Osteoblast (primary cell): ENCODE data around the gene ASXL2. TPM values are rescaled to one million over a fixed set of nuclear protein-coding genes. Genes with fewer than 3 reads are reported as not detected.

Experiments
- DNase-seq: peaks from one replicate; pipeline ENCODE4 v3.0.0; 2011; ENCODE audit warnings: low spot score, mixed read lengths; ENCODE audit not compliant: insufficient read length; ENCODE audit errors: missing footprints
- H2AFZ ChIP-seq: 2 replicates; pipeline ENCODE4 v1.6.0; 2011; ENCODE audit warnings: mild to moderate bottlenecking, low read length
- H3K27ac ChIP-seq: 2 replicates; pipeline ENCODE4 v1.5.1; 2011; ENCODE audit warnings: mild to moderate bottlenecking, low read depth, low read length, moderate library complexity
- H3K27me3 ChIP-seq: 2 replicates; pipeline ENCODE4 v1.6.0; 2012; ENCODE audit warnings: mild to moderate bottlenecking, control low read depth, inconsistent platforms, low read length, moderate library complexity; ENCODE audit not compliant: insufficient read depth
- H3K36me3 ChIP-seq: 2 replicates; pipeline ENCODE4 v1.5.1; 2011; ENCODE audit warnings: mild to moderate bottlenecking, low read length, control low read depth, moderate library complexity; ENCODE audit not compliant: insufficient read depth
- H3K4me1 ChIP-seq: 2 replicates; pipeline ENCODE4 v1.5.1; 2011; ENCODE audit warnings: mild to moderate bottlenecking, low read length, control low read depth, moderate library complexity; ENCODE audit not compliant: insufficient read depth
- H3K4me2 ChIP-seq: 2 replicates; pipeline ENCODE4 v1.6.0; 2011; ENCODE audit warnings: mild to moderate bottlenecking, low read length; ENCODE audit not compliant: insufficient read depth
- H3K4me3 ChIP-seq: fragments of 200-600 bp; sonication (generic); 3 replicates; pipeline ENCODE4 v1.5.1; 2012; ENCODE audit warnings: mild to moderate bottlenecking, low read length, inconsistent platforms; ENCODE audit not compliant: insufficient read depth
- H3K79me2 ChIP-seq: 2 replicates; pipeline ENCODE4 v1.6.0; 2012; ENCODE audit warnings: mild to moderate bottlenecking, low read length, control low read depth, inconsistent platforms; ENCODE audit not compliant: insufficient read depth
- H3K9me3 ChIP-seq: 2 replicates; pipeline ENCODE4 v1.5.1; 2011; ENCODE audit warnings: low read depth, low read length, control low read depth
- H4K20me1 ChIP-seq: 2 replicates; pipeline ENCODE4 v1.6.0; 2012; ENCODE audit warnings: mild to moderate bottlenecking, low read length, control low read depth; ENCODE audit not compliant: insufficient read depth
- total RNA-seq: library from RNA; depleted of rRNA; stranded (reverse); fragments of >200 nt; gene quantifications from 2 replicates; pipeline ENCODE4 v1.2.3, GENCODE V29; 2012
- TF ChIP-seq, protein P1 (sequence below): IDR thresholded peaks from 2 replicates; pipeline ENCODE4 v1.5.1; 2011; ENCODE audit warnings: mild to moderate bottlenecking, low read depth, low read length, moderate library complexity; ENCODE audit errors: extremely low read depth

Gene ASXL2
- total RNA-seq, 1 donor: 13.0 TPM

DNA sequence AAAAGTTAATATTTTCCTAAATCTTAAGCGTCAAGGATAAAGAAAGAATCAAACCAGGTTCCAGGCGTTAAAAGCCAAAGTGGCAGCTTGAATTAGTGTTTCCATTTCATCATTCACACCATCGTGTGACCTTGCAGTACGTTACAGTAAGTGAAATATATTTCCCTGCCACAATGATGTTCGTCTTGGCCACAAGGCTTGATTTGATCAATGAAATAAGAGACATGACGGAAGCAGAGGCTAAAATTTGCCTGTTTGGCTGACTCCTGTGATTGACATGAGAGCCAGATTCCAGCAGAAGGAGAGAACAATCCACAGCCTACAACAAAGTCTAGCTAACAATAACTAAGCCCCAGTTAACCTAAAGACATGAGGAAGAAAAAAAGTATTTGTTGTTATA, 62.0 kb downstream of the ASXL2 start:
- Histone ChIP-seq H3K4me2 (no peak overlapping the region), H3K4me3 (no peak overlapping the region), H3K79me2 (peaks cover 56% of the 10 kb centered on the region), H3K36me3 (peaks cover 4% of the 10 kb centered on the region), H3K9me3 (no peaks in the 10 kb centered on the region), H3K4me1 (peaks cover 6% of the 10 kb centered on the region), H2AFZ (no peak overlapping the region), H3K27me3 (no peaks in the 10 kb centered on the region), H3K27ac (no peak overlapping the region), H4K20me1 (peaks cover 56% of the 10 kb centered on the region)
- TF ChIP-seq, protein P1, sequence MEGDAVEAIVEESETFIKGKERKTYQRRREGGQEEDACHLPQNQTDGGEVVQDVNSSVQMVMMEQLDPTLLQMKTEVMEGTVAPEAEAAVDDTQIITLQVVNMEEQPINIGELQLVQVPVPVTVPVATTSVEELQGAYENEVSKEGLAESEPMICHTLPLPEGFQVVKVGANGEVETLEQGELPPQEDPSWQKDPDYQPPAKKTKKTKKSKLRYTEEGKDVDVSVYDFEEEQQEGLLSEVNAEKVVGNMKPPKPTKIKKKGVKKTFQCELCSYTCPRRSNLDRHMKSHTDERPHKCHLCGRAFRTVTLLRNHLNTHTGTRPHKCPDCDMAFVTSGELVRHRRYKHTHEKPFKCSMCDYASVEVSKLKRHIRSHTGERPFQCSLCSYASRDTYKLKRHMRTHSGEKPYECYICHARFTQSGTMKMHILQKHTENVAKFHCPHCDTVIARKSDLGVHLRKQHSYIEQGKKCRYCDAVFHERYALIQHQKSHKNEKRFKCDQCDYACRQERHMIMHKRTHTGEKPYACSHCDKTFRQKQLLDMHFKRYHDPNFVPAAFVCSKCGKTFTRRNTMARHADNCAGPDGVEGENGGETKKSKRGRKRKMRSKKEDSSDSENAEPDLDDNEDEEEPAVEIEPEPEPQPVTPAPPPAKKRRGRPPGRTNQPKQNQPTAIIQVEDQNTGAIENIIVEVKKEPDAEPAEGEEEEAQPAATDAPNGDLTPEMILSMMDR: no peak
- no peak for DNase-seq

DNA sequence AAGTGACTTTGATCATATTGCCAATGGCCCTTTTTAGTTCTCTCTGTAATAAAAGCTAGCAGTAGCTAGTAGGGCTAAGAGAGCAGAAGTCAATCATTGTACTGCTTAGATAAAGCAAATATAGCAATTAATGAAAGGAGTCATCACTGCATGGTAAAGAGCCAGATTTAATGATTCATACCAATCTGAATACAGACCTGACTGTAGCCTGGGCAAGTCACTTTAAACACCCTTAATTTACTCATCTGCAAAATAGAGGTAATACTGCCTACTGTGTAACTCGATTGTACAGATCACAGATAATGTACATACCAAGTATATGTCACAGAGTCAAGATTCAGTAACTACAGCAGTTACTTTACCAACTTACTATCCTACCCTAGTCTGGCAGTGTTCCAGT, 63.6 kb downstream of the ASXL2 start:
- Histone ChIP-seq H3K4me3 (no peak overlapping the region), H3K36me3 (peaks cover 5% of the 10 kb centered on the region), H3K4me2 (no peak overlapping the region), H3K79me2 (peaks cover 60% of the 10 kb centered on the region), H3K9me3 (no peaks in the 10 kb centered on the region), H3K4me1 (peaks cover 3% of the 10 kb centered on the region), H3K27me3 (no peaks in the 10 kb centered on the region), H2AFZ (no peak overlapping the region), H3K27ac (no peak overlapping the region), H4K20me1 (peaks cover 42% of the 10 kb centered on the region)
- no peak for DNase-seq
- TF ChIP-seq, protein P1: no peak

DNA sequence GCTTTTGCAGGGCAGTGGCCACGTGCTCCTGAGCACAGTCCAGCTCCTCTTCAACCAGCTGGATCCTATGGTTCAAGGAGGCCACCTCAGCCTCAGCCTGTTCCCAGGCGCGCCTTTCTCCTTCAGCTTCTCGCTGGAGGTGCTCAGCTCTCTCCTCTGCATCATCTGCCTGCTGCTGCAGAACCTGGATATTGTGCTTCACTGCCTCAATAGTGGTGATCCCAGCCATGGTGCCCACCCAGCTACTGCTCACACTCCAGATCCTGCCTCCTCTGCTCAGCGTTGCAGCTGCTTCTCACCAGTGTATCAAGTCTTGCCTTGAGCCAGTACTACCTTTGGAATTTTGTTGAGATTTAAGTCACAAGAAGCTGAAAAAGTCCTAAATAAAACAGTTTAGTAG, 67.9 kb downstream of the ASXL2 start:
- H2AFZ ChIP-seq: no peak overlapping the region
- H3K79me2 ChIP-seq: peaks cover 41% of the 10 kb centered on the region
- H3K4me3 ChIP-seq: no peak overlapping the region
- H3K36me3 ChIP-seq: peaks cover 4% of the 10 kb centered on the region
- no peak overlapping the region for H3K4me2 ChIP-seq
- DNase-seq: no peak
- no peaks in the 10 kb centered on the region for H3K27me3 ChIP-seq
- TF ChIP-seq, protein P1: no peak
- H3K9me3 ChIP-seq: no peaks in the 10 kb centered on the region
- H4K20me1 ChIP-seq: peaks cover 21% of the 10 kb centered on the region
- peaks cover 9% of the 10 kb centered on the region for H3K4me1 ChIP-seq
- no peak overlapping the region for H3K27ac ChIP-seq

DNA sequence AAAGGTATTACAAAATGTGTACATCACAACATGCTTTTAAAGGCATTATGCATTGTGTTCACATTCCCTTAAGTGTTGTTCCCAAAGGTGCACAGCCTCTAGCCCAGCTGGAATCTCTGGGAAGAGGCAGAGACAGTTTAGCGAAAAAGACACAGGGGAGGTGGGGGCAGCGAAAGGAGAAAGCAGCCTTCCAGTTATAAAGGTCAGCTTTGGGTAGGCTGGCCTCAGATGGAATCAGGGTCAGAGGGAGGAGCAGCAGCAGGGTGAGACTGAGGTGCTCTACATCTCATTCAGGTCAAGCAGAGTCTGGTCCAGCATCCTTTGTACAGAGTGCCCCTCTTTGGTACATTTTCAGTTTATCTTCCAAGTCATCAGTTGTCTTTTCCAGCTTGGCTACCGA, 68.6 kb downstream of the ASXL2 start:
- Histone ChIP-seq H3K36me3 (peaks cover 4% of the 10 kb centered on the region), H3K9me3 (no peaks in the 10 kb centered on the region), H3K4me3 (no peak overlapping the region), H4K20me1 (peaks cover 13% of the 10 kb centered on the region), H3K79me2 (peaks cover 34% of the 10 kb centered on the region), H3K27me3 (no peaks in the 10 kb centered on the region), H3K4me1 (peaks cover 6% of the 10 kb centered on the region), H2AFZ (no peak overlapping the region), H3K4me2 (no peak overlapping the region), H3K27ac (no peak overlapping the region)
- no peak for DNase-seq
- TF ChIP-seq, protein P1: no peak
